H7 (cell line): ENCODE data around the gene WDR35. TPM values are rescaled to one million over a fixed set of nuclear protein-coding genes. Genes with fewer than 3 reads are reported as not detected.

Source experiments
- DNase-seq: peaks from one replicate; pipeline ENCODE4 v3.0.0; 2012
- H3K27me3 ChIP-seq: 2 replicates; pipeline ENCODE4 v1.6.0; 2011; ENCODE audit warnings: mild to moderate bottlenecking, low read length; ENCODE audit not compliant: control insufficient read depth, insufficient read depth
- H3K36me3 ChIP-seq: replicated peaks from 2 replicates; pipeline ENCODE4 v1.5.1; 2011; ENCODE audit warnings: low read length; ENCODE audit not compliant: control insufficient read depth, insufficient read depth
- H3K4me3 ChIP-seq: 2 replicates; pipeline ENCODE4 v1.5.1; 2011; ENCODE audit warnings: low read depth, mild to moderate bottlenecking, control low read depth, low read length, moderate library complexity; ENCODE audit not compliant: insufficient read depth
- total RNA-seq: library from RNA; depleted of rRNA; stranded (reverse); fragments of >200 nt; shearing (Covaris generic); gene quantifications from 2 replicates; pipeline ENCODE4 v1.2.3, GENCODE V29; 2014

The WDR35 gene
- total RNA-seq, 1 experiment from 2014 or later = 12.4 TPM

- DNase-seq = no peak
- peak overlapping the region; percentile 88 for H3K4me3 ChIP-seq
- no peaks in the 10 kb centered on the region for H3K36me3 ChIP-seq
- no peaks in the 10 kb centered on the region for H3K27me3 ChIP-seq
These were observed 467 bp upstream of the WDR35 start for GRCh38 chr2:19990416-19990728.

- Histone ChIP-seq H3K27me3 (no peaks in the 10 kb centered on the region), H3K4me3 (peak overlapping the region; percentile 88)
- DNase-seq = no peak
These were observed 601 bp downstream of the WDR35 start for GRCh38 chr2:19989342-19989666.

GRCh38 chr2:19988600-19988999 is 1.3 kb downstream of the WDR35 start:
- Histone ChIP-seq H3K36me3 (no peaks in the 10 kb centered on the region; the same call in 1 of the 2 replicates), H3K4me3 (no peak overlapping the region; the same call in none of the 2 replicates), H3K27me3 (no peaks in the 10 kb centered on the region)
- no peak for DNase-seq

More at GRCh38 chr2:19989342-19989666, 601 bp downstream of the WDR35 start:
- H3K36me3 ChIP-seq = no peaks in the 10 kb centered on the region; the same call in 1 of the 2 replicates

GRCh38 chr2:19987936-19988335 is 2.0 kb downstream of the WDR35 start:
- H3K4me3 ChIP-seq = no peak overlapping the region
- no peaks in the 10 kb centered on the region; the same call in 1 of the 2 replicates for H3K36me3 ChIP-seq
- no peak for DNase-seq
- H3K27me3 ChIP-seq = no peaks in the 10 kb centered on the region

- DNase-seq = no peak
- Histone ChIP-seq H3K36me3 (peaks cover 3% of the 10 kb centered on the region), H3K27me3 (no peaks in the 10 kb centered on the region), H3K4me3 (no peak overlapping the region)
These were observed 7.6 kb downstream of the WDR35 start for GRCh38 chr2:19982268-19982667.

GRCh38 chr2:19979932-19980331 is 10.0 kb downstream of the WDR35 start:
- Histone ChIP-seq H3K4me3 (no peak overlapping the region), H3K27me3 (no peaks in the 10 kb centered on the region)
- DNase-seq = no peak

GRCh38 chr2:19973466-19973865 is 16.4 kb downstream of the WDR35 start:
- no peaks in the 10 kb centered on the region for H3K27me3 ChIP-seq
- DNase-seq = no peak
- H3K4me3 ChIP-seq = no peak overlapping the region
- peaks cover 7% of the 10 kb centered on the region for H3K36me3 ChIP-seq

More at GRCh38 chr2:19979932-19980331, 10.0 kb downstream of the WDR35 start:
- H3K36me3 ChIP-seq = peaks cover 3% of the 10 kb centered on the region

GRCh38 chr2:19971691-19972090 is 18.2 kb downstream of the WDR35 start:
- DNase-seq = no peak
- Histone ChIP-seq H3K27me3 (no peaks in the 10 kb centered on the region), H3K36me3 (peaks cover 4% of the 10 kb centered on the region; the same call in 1 of the 2 replicates), H3K4me3 (no peak overlapping the region)

- Histone ChIP-seq H3K4me3 (no peak overlapping the region), H3K36me3 (peaks cover 3% of the 10 kb centered on the region), H3K27me3 (no peaks in the 10 kb centered on the region)
- no peak for DNase-seq
These were observed 26.5 kb downstream of the WDR35 start for GRCh38 chr2:19963386-19963785.

GRCh38 chr2:19955544-19956422 is 34.1 kb downstream of the WDR35 start:
- H3K27me3 ChIP-seq = no peaks in the 10 kb centered on the region
- peak; percentile 82 for DNase-seq
- H3K4me3 ChIP-seq = no peak overlapping the region
- H3K36me3 ChIP-seq = peaks cover 2% of the 10 kb centered on the region; the same call in 1 of the 2 replicates

- peaks cover 2% of the 10 kb centered on the region for H3K36me3 ChIP-seq
- H3K4me3 ChIP-seq = no peak overlapping the region
- DNase-seq = no peak
- no peaks in the 10 kb centered on the region for H3K27me3 ChIP-seq
These were observed 40.8 kb downstream of the WDR35 start for GRCh38 chr2:19949071-19949470.

- Histone ChIP-seq H3K27me3 (no peaks in the 10 kb centered on the region), H3K36me3 (peaks cover 2% of the 10 kb centered on the region), H3K4me3 (no peak overlapping the region)
- no peak for DNase-seq
These were observed 42.5 kb downstream of the WDR35 start for GRCh38 chr2:19947184-19947940.

GRCh38 chr2:19944205-19944845 is 45.6 kb downstream of the WDR35 start:
- Histone ChIP-seq H3K36me3 (no peaks in the 10 kb centered on the region; the same call in 1 of the 2 replicates), H3K4me3 (no peak overlapping the region)
- DNase-seq = peak; percentile 21

GRCh38 chr2:19943189-19943588 is 46.7 kb downstream of the WDR35 start:
- Histone ChIP-seq H3K27me3 (no peaks in the 10 kb centered on the region), H3K36me3 (no peaks in the 10 kb centered on the region), H3K4me3 (no peak overlapping the region)
- DNase-seq = no peak

More at GRCh38 chr2:19944205-19944845, 45.6 kb downstream of the WDR35 start:
- no peaks in the 10 kb centered on the region for H3K27me3 ChIP-seq
